Suprapubic skin (tissue), 4 donors: ENCODE measurements around the gene PTPRF.

Source experiments
- POLR2A ChIP-seq, 2 donors: fragments of 450-650 bp; IDR thresholded peaks; one replicate each; pipeline ENCODE4 v1.6.1; 2017; ENCODE audit warnings: antibody characterized with exemption in 2 of 2, mild to moderate bottlenecking in 2 of 2, moderate library complexity in 2 of 2
- POLR2AphosphoS5 ChIP-seq, 3 donors: sonication (generic); formaldehyde crosslinking; IDR thresholded peaks; one replicate each; pipeline ENCODE4 v1.6.1; 2017; ENCODE audit warnings: antibody characterized with exemption in 3 of 3
- TF ChIP-seq, protein P1 (sequence below), 2 donors: fragments of 200-600 bp in 1 of 2; fragments of 450-650 bp in 1 of 2; sonication (generic) in 1 of 2; IDR thresholded peaks; one replicate each; pipeline ENCODE4 v1.5.1; 2016 to 2019; ENCODE audit warnings: antibody characterized with exemption in 2 of 2, mild to moderate bottlenecking in 1 of 2, moderate library complexity in 1 of 2

DNA sequence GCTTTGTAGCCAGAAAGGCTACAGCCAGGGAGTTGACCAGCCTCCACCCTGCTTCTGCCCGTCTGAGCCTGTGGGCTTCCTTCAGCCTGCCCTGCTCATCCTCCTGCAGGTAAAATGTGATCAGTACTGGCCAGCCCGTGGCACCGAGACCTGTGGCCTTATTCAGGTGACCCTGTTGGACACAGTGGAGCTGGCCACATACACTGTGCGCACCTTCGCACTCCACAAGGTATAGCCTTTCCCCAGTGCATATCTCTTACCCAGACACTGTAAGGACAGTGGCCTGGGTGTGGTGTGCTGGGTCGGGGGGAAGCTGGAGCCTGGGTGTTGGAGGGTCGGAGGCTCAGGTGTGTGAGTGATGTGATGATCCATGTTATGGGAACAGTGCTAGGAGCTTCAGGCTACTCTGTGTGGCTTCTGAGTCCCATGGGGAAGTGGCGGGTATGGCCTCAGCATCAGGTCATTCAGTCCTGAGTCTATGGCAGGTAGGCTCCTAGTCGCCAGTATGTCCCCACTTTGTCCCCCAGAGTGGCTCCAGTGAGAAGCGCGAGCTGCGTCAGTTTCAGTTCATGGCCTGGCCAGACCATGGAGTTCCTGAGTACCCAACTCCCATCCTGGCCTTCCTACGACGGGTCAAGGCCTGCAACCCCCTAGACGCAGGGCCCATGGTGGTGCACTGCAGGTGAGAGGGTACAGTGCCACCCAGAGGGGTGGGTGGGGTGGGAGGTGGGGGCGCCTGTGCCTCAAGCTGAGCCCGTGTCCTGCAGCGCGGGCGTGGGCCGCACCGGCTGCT is 88.0 kb downstream of the PTPRF start:
- TF ChIP-seq, protein P1, sequence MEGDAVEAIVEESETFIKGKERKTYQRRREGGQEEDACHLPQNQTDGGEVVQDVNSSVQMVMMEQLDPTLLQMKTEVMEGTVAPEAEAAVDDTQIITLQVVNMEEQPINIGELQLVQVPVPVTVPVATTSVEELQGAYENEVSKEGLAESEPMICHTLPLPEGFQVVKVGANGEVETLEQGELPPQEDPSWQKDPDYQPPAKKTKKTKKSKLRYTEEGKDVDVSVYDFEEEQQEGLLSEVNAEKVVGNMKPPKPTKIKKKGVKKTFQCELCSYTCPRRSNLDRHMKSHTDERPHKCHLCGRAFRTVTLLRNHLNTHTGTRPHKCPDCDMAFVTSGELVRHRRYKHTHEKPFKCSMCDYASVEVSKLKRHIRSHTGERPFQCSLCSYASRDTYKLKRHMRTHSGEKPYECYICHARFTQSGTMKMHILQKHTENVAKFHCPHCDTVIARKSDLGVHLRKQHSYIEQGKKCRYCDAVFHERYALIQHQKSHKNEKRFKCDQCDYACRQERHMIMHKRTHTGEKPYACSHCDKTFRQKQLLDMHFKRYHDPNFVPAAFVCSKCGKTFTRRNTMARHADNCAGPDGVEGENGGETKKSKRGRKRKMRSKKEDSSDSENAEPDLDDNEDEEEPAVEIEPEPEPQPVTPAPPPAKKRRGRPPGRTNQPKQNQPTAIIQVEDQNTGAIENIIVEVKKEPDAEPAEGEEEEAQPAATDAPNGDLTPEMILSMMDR (IDR thresholded peaks at IDR 0.05) = no peak
- TF ChIP-seq POLR2AphosphoS5 (IDR thresholded peaks at IDR 0.05) = no peak
- no peak for TF ChIP-seq POLR2A (IDR thresholded peaks at IDR 0.05)
